GM19468 (cell line): ENCODE data around the gene BTBD10.

ENCODE experiments used
- ATAC-seq: cut with Tn5 transposase; IDR thresholded peaks from one replicate; pipeline ENCODE4 v1.9.1; 2021; ENCODE audit warnings: mild to moderate bottlenecking, moderate library complexity, moderate number of reproducible peaks; ENCODE audit not compliant: unreplicated experiment; ENCODE audit errors: extremely low read depth

BTBD10 gene

DNA sequence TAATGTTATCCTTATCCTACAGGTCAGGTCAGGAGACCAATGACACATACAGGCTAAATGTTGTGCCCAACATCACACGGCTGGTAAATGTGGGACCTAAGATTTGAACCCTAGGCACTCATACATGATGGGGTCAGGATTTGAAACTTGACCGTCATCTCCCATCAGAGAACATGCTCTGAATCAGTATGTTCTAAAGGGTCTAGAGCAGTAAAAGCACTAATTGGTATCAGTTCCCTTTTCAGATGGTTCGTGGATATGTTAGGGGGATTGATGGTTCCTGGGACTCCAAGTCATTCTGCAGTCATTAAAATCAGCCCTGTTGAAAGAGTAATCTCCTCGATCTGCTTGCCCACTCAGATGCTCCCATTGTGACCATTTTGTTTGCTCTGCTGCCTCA lies 120.0 kb downstream of the BTBD10 start:
- peak; percentile 18 for ATAC-seq

GRCh38 chr11:13341026-13341425 lies 122.0 kb downstream of the BTBD10 start:
- ATAC-seq = no peak

- ATAC-seq = no peak
Measured at GRCh38 chr11:13339195-13340153, 123.5 kb downstream of the BTBD10 start.

DNA sequence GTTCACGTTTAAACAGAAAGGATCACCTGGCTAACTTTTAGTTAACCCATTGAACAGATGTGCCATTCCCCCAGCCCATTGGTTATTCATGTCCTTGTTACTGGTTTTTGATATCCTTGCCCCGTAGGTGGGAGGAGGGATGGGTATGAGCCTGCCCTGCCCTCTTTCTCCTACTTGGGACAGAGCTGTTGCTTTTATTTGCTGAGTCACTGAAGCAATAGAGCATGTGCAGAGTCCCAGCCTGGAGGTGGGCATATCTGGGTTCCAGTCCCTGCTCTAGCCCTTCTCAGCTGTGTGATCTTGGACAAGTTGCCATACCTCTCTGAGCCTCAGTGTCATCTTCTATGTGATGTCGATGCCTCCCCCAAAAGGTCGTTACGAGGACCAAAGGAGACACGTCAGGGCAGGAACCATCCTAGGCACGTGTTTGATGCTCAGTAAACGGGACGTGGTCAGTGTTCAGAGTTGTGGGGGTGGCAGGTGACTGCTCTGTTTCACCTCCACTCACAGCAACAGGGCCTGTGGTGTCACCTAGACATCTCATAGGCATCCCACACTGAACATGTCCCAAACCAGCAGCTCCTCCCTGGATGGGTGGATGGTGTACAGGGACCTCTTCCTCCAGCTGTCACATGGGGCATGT lies 124.5 kb downstream of the BTBD10 start:
- no peak for ATAC-seq

DNA sequence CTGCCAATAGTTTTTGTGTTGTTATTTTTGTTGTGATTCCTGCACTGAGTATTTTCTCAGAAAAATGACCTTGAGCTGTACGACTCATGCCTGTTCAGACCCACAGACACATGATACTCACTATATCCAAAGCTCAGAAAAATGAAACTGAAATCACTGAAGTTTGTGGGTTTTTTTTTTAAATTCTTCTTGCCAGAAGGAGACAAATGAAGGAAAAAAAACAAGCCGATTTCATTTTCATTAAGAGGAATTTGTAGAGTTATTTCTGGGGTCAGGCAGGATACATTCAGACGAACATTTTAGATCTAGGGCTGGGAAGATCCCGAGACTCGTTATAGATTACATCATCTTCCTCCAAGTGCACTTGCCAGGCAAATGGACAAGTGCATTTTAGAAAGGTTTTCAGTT lies 125.0 kb downstream of the BTBD10 start:
- no peak for ATAC-seq
